HCT116 (cell line): ENCODE results near the gene PDE1C. TPM values are rescaled to one million over a fixed set of nuclear protein-coding genes. Genes with fewer than 3 reads are reported as not detected.

Source experiments
- ATAC-seq: fragments of 200-7000 bp; cut with Tn5 transposase; 2 replicates; pipeline ENCODE4 v1.9.1; 2020; ENCODE audit warnings: mild to moderate bottlenecking, moderate library complexity
- BruUV-seq: library from RNA; stranded (reverse); fragments of 400-500 nt; replicated peaks from 2 replicates; lab custom pipeline; 2021; lab: Mats Ljungman, UMichigan
- CTCF ChIA-PET: fragments of 300-600 bp; sonication (Branson Sonifier 250); formaldehyde crosslinking; loops from one replicate; lab custom pipeline; 2021; ENCODE audit warnings: antibody characterized with exemption; lab: Charles Lee
- POLR2A ChIA-PET: fragments of 300-600, 350-600 bp; sonication (Branson Sonifier 250); formaldehyde crosslinking; loops from one replicate; lab custom pipeline; 2021; ENCODE audit warnings: antibody characterized with exemption; lab: Charles Lee
- RAD21 ChIA-PET, 2 experiments: fragments of 300-600 bp; sonication (Branson Sonifier 250); formaldehyde crosslinking; loops; one replicate each; lab custom pipeline; 2023; ENCODE audit warnings: low total read pairs in 2 of 2; ENCODE audit not compliant: uncharacterized antibody in 2 of 2, unreplicated experiment in 2 of 2, low non-redundant PET in 1 of 2; lab: Charles Lee
- DNase-seq: peaks from one replicate; pipeline ENCODE4 v3.0.0-alpha.2; 2010; ENCODE audit warnings: low read depth, low spot score
- H2AFZ ChIP-seq: fragments of 200-600 bp; shearing (Covaris generic), sonication (generic); 2 replicates; pipeline ENCODE4 v1.6.1; 2017; ENCODE audit warnings: low read depth, mixed run types, mixed read lengths, antibody characterized with exemption, low read length; ENCODE audit not compliant: poor library complexity, severe bottlenecking
- H3K27ac ChIP-seq: 2 replicates; pipeline ENCODE4 v1.5.1; 2012; ENCODE audit warnings: low read depth, low read length
- H3K27me3 ChIP-seq: fragments of 200-600 bp; sonication (generic); 2 replicates; pipeline ENCODE4 v1.6.1; 2016; ENCODE audit warnings: mixed run types, low read length, mixed read lengths; ENCODE audit not compliant: insufficient read depth
- H3K36me3 ChIP-seq, 2 experiments: fragments of 200-500 bp in 1 of 2; fragments of 200-600 bp in 1 of 2; sonication (Bioruptor generic) in 1 of 2; sonication (generic) in 1 of 2; 2 replicates each; pipeline versions ENCODE4 v1.5.1 to v1.6.1; 2014 to 2016; ENCODE audit warnings: low read length in 2 of 2, inconsistent platforms in 1 of 2, mixed read lengths in 1 of 2, mixed run types in 1 of 2; ENCODE audit not compliant: insufficient read depth in 2 of 2, control insufficient read depth in 1 of 2
- H3K4me1 ChIP-seq, 2 experiments: fragments of 200-600 bp in 1 of 2; sonication (generic) in 1 of 2; 2 replicates each; pipeline versions ENCODE4 v1.5.1 to v1.6.1; 2012 to 2017; ENCODE audit warnings: low read length in 2 of 2, inconsistent platforms in 1 of 2, mild to moderate bottlenecking in 1 of 2, mixed read lengths in 1 of 2, mixed run types in 1 of 2, moderate library complexity in 1 of 2; ENCODE audit not compliant: insufficient read depth in 2 of 2, control insufficient read depth in 1 of 2
- H3K4me2 ChIP-seq: fragments of 200-600 bp; sonication (generic); 2 replicates; pipeline ENCODE4 v1.6.1; 2017; ENCODE audit warnings: mixed run types, low read length, mixed read lengths
- H3K4me3 ChIP-seq, 2 experiments: fragments of 200-600 bp in 1 of 2; sonication (generic) in 1 of 2; replicated peaks in 1 of 2; 2 replicates each; pipeline ENCODE4 v1.5.1; 2011 to 2016; ENCODE audit warnings: low read length in 2 of 2, control low read depth in 1 of 2, low read depth in 1 of 2, mild to moderate bottlenecking in 1 of 2, mixed read lengths in 1 of 2, mixed run types in 1 of 2
- H3K79me2 ChIP-seq: fragments of 200-600 bp; sonication (generic); 2 replicates; pipeline ENCODE4 v1.6.1; 2017; ENCODE audit warnings: mild to moderate bottlenecking, mixed run types, low read length, moderate library complexity, mixed read lengths; ENCODE audit not compliant: insufficient read depth
- H3K9ac ChIP-seq: fragments of 200-600 bp; sonication (generic); 2 replicates; pipeline ENCODE4 v1.6.1; 2016; ENCODE audit warnings: low read length, mixed read lengths
- H3K9me2 ChIP-seq: fragments of 200-600 bp; sonication (generic), shearing (Covaris generic); 2 replicates; pipeline ENCODE4 v1.6.1; 2017; ENCODE audit warnings: mixed run types, mild to moderate bottlenecking, moderate library complexity; ENCODE audit not compliant: insufficient read depth
- H3K9me3 ChIP-seq, 2 experiments: fragments of 200-500 bp in 1 of 2; fragments of 200-600 bp in 1 of 2; sonication (Bioruptor generic) in 1 of 2; sonication (generic) in 1 of 2; 2 replicates each; pipeline ENCODE4 v1.6.1; 2014 to 2017; ENCODE audit warnings: low read length in 2 of 2, mixed read lengths in 2 of 2, inconsistent platforms in 1 of 2, low read depth in 1 of 2, mild to moderate bottlenecking in 1 of 2, mixed run types in 1 of 2, moderate library complexity in 1 of 2; ENCODE audit not compliant: control insufficient read depth in 1 of 2, insufficient read depth in 1 of 2
- H4K20me1 ChIP-seq: fragments of 200-600 bp; sonication (generic), shearing (Covaris generic); 2 replicates; pipeline ENCODE4 v1.6.1; 2017; ENCODE audit warnings: mixed run types, mild to moderate bottlenecking, moderate library complexity; ENCODE audit not compliant: insufficient read depth
- ATF3 ChIP-seq: IDR thresholded peaks from 2 replicates; pipeline ENCODE4 v1.6.1; 2012
- CEBPB ChIP-seq: IDR thresholded peaks from 2 replicates; pipeline ENCODE4 v1.6.1; 2012; ENCODE audit warnings: low read depth
- CTCF ChIP-seq, 3 experiments: fragments of 200-600 bp in 1 of 3; sonication (generic) in 1 of 3; IDR thresholded peaks in 2 of 3; conservative IDR thresholded peaks in 1 of 3; 2 replicates each; pipeline ENCODE4 v1.5.1; 2012 to 2017; ENCODE audit warnings: low read depth in 2 of 3, low read length in 2 of 3, antibody characterized with exemption in 1 of 3, borderline replicate concordance in 1 of 3, control low read depth in 1 of 3, mild to moderate bottlenecking in 1 of 3, mixed read lengths in 1 of 3, mixed run types in 1 of 3, moderate library complexity in 1 of 3; ENCODE audit not compliant: insufficient read depth in 1 of 3
- EGR1 ChIP-seq: IDR thresholded peaks from 2 replicates; pipeline ENCODE4 v1.6.1; 2012; ENCODE audit warnings: low read depth
- EZH2 ChIP-seq: fragments of 200-600 bp; sonication (generic); IDR thresholded peaks from 2 replicates; pipeline ENCODE4 v1.6.1; 2017; ENCODE audit warnings: antibody characterized with exemption, mixed run types
- EZH2phosphoT487 ChIP-seq: fragments of 200-600 bp; IDR thresholded peaks from 2 replicates; pipeline ENCODE4 v1.6.1; 2018; ENCODE audit warnings: antibody characterized with exemption, borderline replicate concordance
- FOSL1 ChIP-seq: IDR thresholded peaks from 2 replicates; pipeline ENCODE4 v1.6.1; 2012; ENCODE audit warnings: low read depth
- MAX ChIP-seq: IDR thresholded peaks from 2 replicates; pipeline ENCODE4 v1.6.1; 2012
- POLR2A ChIP-seq: IDR thresholded peaks from 2 replicates; pipeline ENCODE4 v1.7.0; 2011; ENCODE audit warnings: borderline replicate concordance; ENCODE audit not compliant: insufficient read depth, insufficient read length; ENCODE audit errors: extremely low read depth
- POLR2AphosphoS5 ChIP-seq: IDR thresholded peaks from 2 replicates; pipeline ENCODE4 v1.6.1; 2011; ENCODE audit warnings: mild to moderate bottlenecking, low read depth, low read length, moderate library complexity
- RAD21 ChIP-seq: IDR thresholded peaks from 2 replicates; pipeline ENCODE4 v1.6.1; 2012; ENCODE audit warnings: low read depth, mild to moderate bottlenecking
- REST ChIP-seq: IDR thresholded peaks from 2 replicates; pipeline ENCODE4 v1.6.1; 2012; ENCODE audit warnings: low read depth
- SIN3A ChIP-seq: IDR thresholded peaks from 2 replicates; pipeline ENCODE4 v1.6.1; 2012; ENCODE audit warnings: low read depth
- SRF ChIP-seq: IDR thresholded peaks from 2 replicates; pipeline ENCODE4 v1.6.1; 2012; ENCODE audit warnings: low read depth
- TCF7L2 ChIP-seq: IDR thresholded peaks from 2 replicates; pipeline ENCODE4 v1.7.0; 2011; ENCODE audit warnings: borderline replicate concordance, inconsistent platforms; ENCODE audit not compliant: insufficient read depth, insufficient read length; ENCODE audit errors: extremely low read depth
- YY1 ChIP-seq: IDR thresholded peaks from 2 replicates; pipeline ENCODE4 v1.6.1; 2011; ENCODE audit warnings: low read length, low read depth, moderate library complexity, mild to moderate bottlenecking; ENCODE audit not compliant: insufficient replicate concordance; ENCODE audit errors: extremely low read depth
- ZBTB33 ChIP-seq: IDR thresholded peaks from 2 replicates; pipeline ENCODE4 v1.6.1; 2011; ENCODE audit warnings: mild to moderate bottlenecking, low read length, moderate library complexity; ENCODE audit not compliant: insufficient replicate concordance; ENCODE audit errors: extremely low read depth
- ZFX ChIP-seq: fragments of 450-650 bp; IDR thresholded peaks from 2 replicates; pipeline ENCODE4 v1.6.1; 2017
- ZNF274 ChIP-seq: fragments of 200-500 bp; sonication (Bioruptor generic); IDR thresholded peaks from 2 replicates; pipeline ENCODE4 v1.6.1; 2014; ENCODE audit warnings: mild to moderate bottlenecking, low read depth, low read length, inconsistent platforms
- intact Hi-C: fragments of 100-400 bp; cut with micrococcal nuclease; formaldehyde crosslinking; loops from 2 replicates; pipeline ENCODE4 v1.10.0; 2022
- total RNA-seq: library from RNA; stranded (reverse); gene quantifications from one replicate; pipeline ENCODE4 v1.2.1, GENCODE V29; 2021; ENCODE audit not compliant: unreplicated experiment

Gene PDE1C
- total RNA-seq, 1 experiment from 2014 or later = 0.17 TPM

- H4K20me1 ChIP-seq = no peaks in the 10 kb centered on the region
- no peaks in the 10 kb centered on the region for H3K9me3 ChIP-seq
- H3K79me2 ChIP-seq = no peaks in the 10 kb centered on the region
- ATAC-seq = no peak
- DNase-seq = no peak
- no peaks in the 10 kb centered on the region for H3K9me2 ChIP-seq
- H2AFZ ChIP-seq = no peak overlapping the region
- no peaks in the 10 kb centered on the region for H3K36me3 ChIP-seq
- no peak overlapping the region for H3K4me3 ChIP-seq
- peaks cover 29% of the 10 kb centered on the region; the same call in 1 of the 2 replicates for H3K27me3 ChIP-seq
- BruUV-seq = no TSS peak
- ChIA-PET RAD21 (no interaction called here), CTCF (no interaction called here), POLR2A (no interaction called here)
- intact Hi-C loops = no loop called here
- H3K4me1 ChIP-seq = no peaks in the 10 kb centered on the region
- H3K4me2 ChIP-seq = no peak overlapping the region
- H3K9ac ChIP-seq = no peak overlapping the region
- no peak overlapping the region for H3K27ac ChIP-seq
- TF ChIP-seq ZFX = no peak
- TF ChIP-seq TCF7L2 = no peak
- TF ChIP-seq POLR2A = no peak
- no peak for TF ChIP-seq EZH2phosphoT487
- no peak for TF ChIP-seq FOSL1
- no peak for TF ChIP-seq ZBTB33
- no peak for TF ChIP-seq POLR2AphosphoS5
- no peak for TF ChIP-seq MAX
- TF ChIP-seq REST = no peak
- TF ChIP-seq SIN3A = no peak
- TF ChIP-seq CEBPB = no peak
- TF ChIP-seq YY1 = no peak
- TF ChIP-seq RAD21 = no peak
- TF ChIP-seq EGR1 = no peak
- TF ChIP-seq EZH2 = no peak
- TF ChIP-seq ATF3 = no peak
- TF ChIP-seq CTCF (IDR thresholded peaks at IDR 0.05 in 2 of 3, conservative IDR thresholded peaks at IDR 0.05 in 1 of 3; ENCODE audit: borderline replicate concordance in 1 of 3, insufficient read depth in 1 of 3, low read depth in 2 of 3, low read length in 2 of 3) = no peak
- no peak for TF ChIP-seq SRF
- TF ChIP-seq ZNF274 = no peak
These were observed 367.9 kb downstream of the PDE1C start for GRCh38 chr7:31702354-31702753.
